GM12865 (cell line): Measurements from ENCODE around the gene TFCP2.

Experiments
- DNase-seq: peaks from one replicate; pipeline ENCODE4 v3.0.0; 2010; ENCODE audit warnings: low read depth
- H3K4me3 ChIP-seq: 2 replicates; pipeline ENCODE4 v1.5.1; 2011; ENCODE audit warnings: mild to moderate bottlenecking, low read depth, low read length, control low read depth
- TF ChIP-seq, protein P1 (sequence below): IDR thresholded peaks from 2 replicates; pipeline ENCODE4 v1.5.1; 2011; ENCODE audit warnings: low read length, control low read depth, low read depth, inconsistent platforms; ENCODE audit not compliant: insufficient read depth; ENCODE audit errors: missing control alignments

The TFCP2 gene

DNA sequence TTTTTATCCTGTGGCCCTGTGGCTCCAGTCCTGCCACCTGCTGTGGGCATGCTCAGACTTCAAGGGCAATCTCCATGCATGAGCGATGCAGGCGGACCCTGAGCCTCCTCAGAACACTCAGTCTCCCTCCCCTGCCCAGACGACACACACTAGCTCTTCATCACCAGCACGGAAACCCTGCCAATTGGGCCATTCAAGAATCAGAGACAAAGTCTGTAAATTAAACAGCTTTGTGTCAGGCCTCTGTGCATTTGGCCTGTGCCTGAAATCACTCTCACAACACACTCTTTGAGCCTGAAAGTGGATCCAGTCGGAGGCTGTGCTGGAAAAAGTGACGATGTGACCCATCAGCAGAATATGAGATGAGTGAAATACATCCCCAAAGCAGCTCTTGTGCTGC lies 32.4 kb upstream of the TFCP2 start:
- DNase-seq = no peak
- no peak overlapping the region for H3K4me3 ChIP-seq
- TF ChIP-seq, protein P1, sequence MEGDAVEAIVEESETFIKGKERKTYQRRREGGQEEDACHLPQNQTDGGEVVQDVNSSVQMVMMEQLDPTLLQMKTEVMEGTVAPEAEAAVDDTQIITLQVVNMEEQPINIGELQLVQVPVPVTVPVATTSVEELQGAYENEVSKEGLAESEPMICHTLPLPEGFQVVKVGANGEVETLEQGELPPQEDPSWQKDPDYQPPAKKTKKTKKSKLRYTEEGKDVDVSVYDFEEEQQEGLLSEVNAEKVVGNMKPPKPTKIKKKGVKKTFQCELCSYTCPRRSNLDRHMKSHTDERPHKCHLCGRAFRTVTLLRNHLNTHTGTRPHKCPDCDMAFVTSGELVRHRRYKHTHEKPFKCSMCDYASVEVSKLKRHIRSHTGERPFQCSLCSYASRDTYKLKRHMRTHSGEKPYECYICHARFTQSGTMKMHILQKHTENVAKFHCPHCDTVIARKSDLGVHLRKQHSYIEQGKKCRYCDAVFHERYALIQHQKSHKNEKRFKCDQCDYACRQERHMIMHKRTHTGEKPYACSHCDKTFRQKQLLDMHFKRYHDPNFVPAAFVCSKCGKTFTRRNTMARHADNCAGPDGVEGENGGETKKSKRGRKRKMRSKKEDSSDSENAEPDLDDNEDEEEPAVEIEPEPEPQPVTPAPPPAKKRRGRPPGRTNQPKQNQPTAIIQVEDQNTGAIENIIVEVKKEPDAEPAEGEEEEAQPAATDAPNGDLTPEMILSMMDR = no peak

DNA sequence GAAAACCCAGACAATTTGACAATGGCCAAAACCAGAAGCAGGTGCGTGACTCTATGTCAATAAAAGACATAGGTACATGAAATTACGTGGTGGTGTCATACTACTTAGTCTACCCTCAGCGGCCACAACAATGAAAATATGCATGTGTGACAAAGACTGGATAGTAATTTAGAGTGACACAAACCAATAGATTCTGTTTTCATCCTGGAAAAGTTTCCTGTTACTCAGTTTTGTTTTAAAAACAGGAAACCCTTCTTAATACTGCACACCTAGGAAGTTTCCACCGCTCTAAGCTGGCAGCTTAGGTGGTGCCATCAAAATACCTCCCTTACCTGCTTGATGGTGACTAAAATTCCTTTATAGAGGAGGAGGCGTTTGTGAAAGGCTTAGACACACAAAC lies 29.8 kb upstream of the TFCP2 start:
- no peak for DNase-seq
- TF ChIP-seq, protein P1 = no peak
- H3K4me3 ChIP-seq = no peak overlapping the region

DNA sequence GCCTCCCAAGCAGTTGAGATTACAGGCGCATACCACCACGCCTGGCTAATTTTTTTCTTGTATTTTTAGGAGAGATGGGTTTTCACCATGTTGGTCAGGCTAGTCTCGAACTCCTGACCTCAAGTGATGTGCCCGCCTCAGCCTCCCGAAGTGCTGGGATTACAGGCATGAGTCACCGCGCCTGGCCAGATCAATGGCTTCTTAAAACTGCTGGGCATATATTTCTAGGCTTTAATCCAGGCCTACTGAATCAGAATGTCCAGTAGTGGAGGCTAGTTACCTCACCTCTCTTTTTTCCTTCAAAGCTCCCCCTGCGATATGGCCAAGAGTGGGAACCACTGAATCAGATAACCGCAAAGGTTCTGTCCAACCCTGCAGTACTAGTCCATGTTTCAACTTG lies 27.9 kb upstream of the TFCP2 start:
- TF ChIP-seq, protein P1 = no peak
- no peak overlapping the region for H3K4me3 ChIP-seq
- DNase-seq = no peak

DNA sequence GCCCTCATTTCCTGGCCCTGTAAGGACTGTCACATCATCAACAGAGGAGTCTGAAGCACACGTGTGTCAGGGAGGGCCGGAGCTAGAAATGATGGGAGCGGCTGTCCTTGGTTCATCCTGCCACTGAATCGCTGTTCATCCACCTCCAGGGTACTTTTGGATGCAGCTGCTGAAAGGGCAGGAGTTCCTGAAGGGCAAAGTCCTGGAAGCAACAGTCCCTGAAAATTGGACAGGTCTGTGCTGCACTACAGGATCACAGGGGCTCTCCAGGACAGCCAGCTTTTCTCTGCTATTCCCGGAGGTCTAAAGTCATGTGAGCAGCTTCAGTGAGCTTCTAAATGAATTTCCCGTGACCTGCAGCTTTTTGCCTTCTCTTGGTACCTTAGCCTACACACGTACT lies 27.2 kb upstream of the TFCP2 start:
- TF ChIP-seq, protein P1 = no peak
- DNase-seq = no peak
- no peak overlapping the region for H3K4me3 ChIP-seq

DNA sequence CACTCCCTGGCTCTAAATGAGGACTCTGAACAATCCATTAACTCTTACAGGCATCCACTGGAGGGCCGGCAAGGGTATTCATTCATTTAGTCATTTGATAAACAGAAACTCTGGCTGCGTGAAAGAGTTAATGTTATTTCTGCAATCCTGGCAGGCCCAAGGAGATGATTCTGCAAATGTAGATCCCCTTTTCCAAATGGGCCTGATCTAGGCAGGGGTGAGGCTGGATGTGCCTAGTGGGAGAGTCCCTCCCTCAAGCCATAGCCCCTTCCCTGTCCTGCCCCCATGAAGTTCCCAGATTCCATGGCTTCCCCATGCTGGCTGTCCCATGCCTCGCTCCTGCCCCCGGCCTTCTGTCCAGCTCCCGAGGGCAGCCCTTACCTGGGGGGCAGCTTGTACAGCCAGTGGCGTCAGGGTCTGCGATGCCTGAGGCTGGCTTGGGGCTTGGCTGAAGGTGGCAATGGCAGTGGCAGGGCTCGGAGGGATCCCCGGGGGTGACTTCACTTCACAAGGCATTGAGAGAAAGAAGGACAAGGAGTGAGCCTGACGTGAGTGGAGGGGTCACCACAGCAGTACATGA lies 26.5 kb upstream of the TFCP2 start:
- TF ChIP-seq, protein P1 = no peak
- H3K4me3 ChIP-seq = no peak overlapping the region
- DNase-seq = no peak

DNA sequence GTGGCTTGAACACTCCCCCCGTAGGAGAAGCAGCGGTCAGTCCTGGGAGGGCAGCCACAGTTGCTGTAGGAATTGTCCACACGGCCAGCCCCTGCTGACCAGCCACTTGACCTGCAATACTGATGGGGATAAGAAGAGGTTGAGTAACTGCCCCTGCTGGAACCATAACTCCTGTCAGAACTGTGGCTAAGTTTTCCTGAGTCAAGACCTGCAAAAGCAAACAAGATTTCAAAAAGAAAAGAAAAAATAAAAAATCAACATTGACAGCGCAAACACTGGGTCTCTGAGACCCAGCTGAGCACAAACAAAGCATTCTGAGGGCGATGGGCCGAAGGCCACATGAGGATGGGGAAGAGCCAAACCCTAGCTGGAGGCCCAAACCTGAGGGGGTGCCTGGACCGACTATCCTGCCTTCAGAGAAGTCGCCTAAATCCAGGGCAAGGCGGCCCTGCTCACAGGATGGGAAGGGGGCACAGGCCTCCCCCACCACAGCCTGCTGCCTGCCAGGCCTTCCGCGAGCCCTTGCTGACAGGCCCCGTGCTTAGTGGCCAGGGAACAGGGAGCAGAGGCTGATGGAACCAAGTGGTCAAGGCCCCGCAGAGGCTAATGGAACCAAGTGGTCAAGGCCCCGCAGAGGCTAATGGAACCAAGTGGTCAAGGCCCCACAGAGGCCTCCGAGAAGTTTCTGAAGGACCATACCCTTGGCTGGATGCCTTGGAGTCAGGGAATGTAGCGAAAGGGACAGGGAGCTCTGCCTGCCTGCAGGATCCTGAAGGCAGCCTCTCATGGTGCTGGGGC lies 25.8 kb upstream of the TFCP2 start:
- no peak overlapping the region for H3K4me3 ChIP-seq
- TF ChIP-seq, protein P1 = no peak
- DNase-seq = no peak
